ENCODE data around the gene CCDC170. TPM values are rescaled to one million over a fixed set of nuclear protein-coding genes. Genes with fewer than 3 reads are reported as not detected.

Gene CCDC170
- total RNA-seq, 1 donor from 2014 or later: not detected

DNA sequence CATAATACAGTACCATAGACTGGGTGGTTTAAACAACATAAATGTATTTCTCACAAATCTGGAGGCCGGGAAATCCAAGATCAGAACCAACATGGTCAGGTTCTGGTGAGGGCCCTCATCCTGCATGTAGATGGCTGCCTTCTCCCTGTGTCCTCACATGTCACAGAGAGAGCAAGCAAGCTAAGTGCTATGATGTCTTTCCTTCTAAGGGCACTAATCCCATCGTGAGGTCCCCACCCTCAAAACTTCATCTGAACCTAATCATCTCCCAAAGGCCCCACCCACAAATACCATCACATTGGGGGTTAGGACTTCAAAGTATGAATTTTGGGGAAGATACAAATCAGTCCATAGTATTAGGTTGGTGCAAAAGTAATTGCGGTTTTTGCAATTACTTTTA, 56.8 kb downstream of the CCDC170 start:
- Histone ChIP-seq H3K27me3 (ENCODE audit: control insufficient read depth, insufficient read depth, low read length) (no peaks in the 10 kb centered on the region), H3K4me3 (ENCODE audit: low read depth, low read length) (no peak overlapping the region), H3K36me3 (ENCODE audit: control insufficient read depth, insufficient read depth, low read length) (no peaks in the 10 kb centered on the region)
- no peak for DNase-seq (ENCODE audit: low read depth)
- TF ChIP-seq, protein P1, sequence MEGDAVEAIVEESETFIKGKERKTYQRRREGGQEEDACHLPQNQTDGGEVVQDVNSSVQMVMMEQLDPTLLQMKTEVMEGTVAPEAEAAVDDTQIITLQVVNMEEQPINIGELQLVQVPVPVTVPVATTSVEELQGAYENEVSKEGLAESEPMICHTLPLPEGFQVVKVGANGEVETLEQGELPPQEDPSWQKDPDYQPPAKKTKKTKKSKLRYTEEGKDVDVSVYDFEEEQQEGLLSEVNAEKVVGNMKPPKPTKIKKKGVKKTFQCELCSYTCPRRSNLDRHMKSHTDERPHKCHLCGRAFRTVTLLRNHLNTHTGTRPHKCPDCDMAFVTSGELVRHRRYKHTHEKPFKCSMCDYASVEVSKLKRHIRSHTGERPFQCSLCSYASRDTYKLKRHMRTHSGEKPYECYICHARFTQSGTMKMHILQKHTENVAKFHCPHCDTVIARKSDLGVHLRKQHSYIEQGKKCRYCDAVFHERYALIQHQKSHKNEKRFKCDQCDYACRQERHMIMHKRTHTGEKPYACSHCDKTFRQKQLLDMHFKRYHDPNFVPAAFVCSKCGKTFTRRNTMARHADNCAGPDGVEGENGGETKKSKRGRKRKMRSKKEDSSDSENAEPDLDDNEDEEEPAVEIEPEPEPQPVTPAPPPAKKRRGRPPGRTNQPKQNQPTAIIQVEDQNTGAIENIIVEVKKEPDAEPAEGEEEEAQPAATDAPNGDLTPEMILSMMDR (IDR thresholded peaks at IDR 0.05; ENCODE audit: insufficient read depth, low read length, poor library complexity, severe bottlenecking): no peak

DNA sequence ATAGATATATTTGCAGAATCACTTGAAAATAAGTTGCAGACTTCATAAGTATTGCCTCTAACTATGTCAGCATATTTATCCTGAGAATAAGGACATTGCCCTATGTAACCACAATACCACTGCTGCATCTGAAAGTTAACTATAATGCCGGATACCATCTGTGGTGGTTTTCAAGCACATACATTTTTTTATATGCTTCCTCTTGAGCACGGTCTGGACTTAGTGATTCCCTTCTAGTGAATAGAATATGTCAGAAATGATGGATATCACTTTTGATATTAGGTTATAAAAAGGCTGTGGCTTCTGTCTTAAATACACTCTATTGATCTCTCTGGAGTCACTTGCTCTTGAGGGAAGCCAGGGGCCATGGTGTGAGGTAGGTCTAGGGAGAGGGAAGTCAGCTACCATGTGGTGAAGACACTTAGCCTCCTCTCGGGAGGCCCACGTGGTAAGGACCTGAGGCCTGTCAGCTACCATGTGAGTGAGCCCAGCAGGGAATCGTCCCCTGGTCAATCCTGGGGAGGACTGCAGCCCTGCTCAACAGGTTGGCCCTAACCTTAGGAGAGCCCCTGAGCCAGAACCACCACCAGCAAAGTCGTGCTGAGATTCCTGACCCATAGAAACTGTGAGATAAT, 57.5 kb downstream of the CCDC170 start:
- TF ChIP-seq, protein P1 (IDR thresholded peaks at IDR 0.05; ENCODE audit: insufficient read depth, low read length, poor library complexity, severe bottlenecking): no peak
- DNase-seq (ENCODE audit: low read depth): no peak
- H3K36me3 ChIP-seq (ENCODE audit: control insufficient read depth, insufficient read depth, low read length): no peaks in the 10 kb centered on the region

GRCh38 chr6:151553416-151554165, 59.8 kb downstream of the CCDC170 start:
- H3K36me3 ChIP-seq (ENCODE audit: control insufficient read depth, insufficient read depth, low read length): no peaks in the 10 kb centered on the region
- no peaks in the 10 kb centered on the region for H3K27me3 ChIP-seq (ENCODE audit: control insufficient read depth, insufficient read depth, low read length)
- H3K4me3 ChIP-seq (ENCODE audit: low read depth, low read length): no peak overlapping the region
- no peak for DNase-seq (ENCODE audit: low read depth)
- TF ChIP-seq, protein P1 (IDR thresholded peaks at IDR 0.05; ENCODE audit: insufficient read depth, low read length, poor library complexity, severe bottlenecking): no peak

More for the DNA sequence above, 57.5 kb downstream of the CCDC170 start:
- no peak overlapping the region for H3K4me3 ChIP-seq (ENCODE audit: low read depth, low read length)
- H3K27me3 ChIP-seq (ENCODE audit: control insufficient read depth, insufficient read depth, low read length): no peaks in the 10 kb centered on the region

DNA sequence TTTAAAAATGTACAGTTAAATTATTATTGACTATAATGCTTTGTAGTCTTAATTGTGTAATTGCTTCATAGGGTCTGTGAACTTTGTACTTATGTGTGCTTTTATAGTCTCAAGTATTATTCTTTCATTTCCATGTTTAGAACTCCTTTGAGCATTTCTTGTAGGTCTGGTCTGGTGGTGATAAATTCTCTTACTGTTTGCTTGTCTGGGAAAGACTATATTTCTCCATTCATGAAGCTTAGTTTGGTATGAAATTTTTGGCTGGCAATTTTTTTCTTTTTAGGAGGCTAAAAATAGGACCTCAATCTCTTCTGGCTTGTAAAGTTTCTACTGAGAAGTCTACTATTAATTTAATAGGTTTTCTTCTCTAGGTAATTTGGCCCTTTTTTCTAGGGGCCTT, 67.4 kb downstream of the CCDC170 start:
- Histone ChIP-seq H3K4me3 (ENCODE audit: low read depth, low read length) (no peak overlapping the region), H3K27me3 (ENCODE audit: control insufficient read depth, insufficient read depth, low read length) (no peaks in the 10 kb centered on the region), H3K36me3 (ENCODE audit: control insufficient read depth, insufficient read depth, low read length) (no peaks in the 10 kb centered on the region)
- TF ChIP-seq, protein P1 (IDR thresholded peaks at IDR 0.05; ENCODE audit: insufficient read depth, low read length, poor library complexity, severe bottlenecking): no peak
- DNase-seq (ENCODE audit: low read depth): no peak

- Histone ChIP-seq H3K36me3 (ENCODE audit: control insufficient read depth, insufficient read depth, low read length) (no peaks in the 10 kb centered on the region), H3K4me3 (ENCODE audit: low read depth, low read length) (no peak overlapping the region), H3K27me3 (ENCODE audit: control insufficient read depth, insufficient read depth, low read length) (no peaks in the 10 kb centered on the region)
- DNase-seq (ENCODE audit: low read depth): no peak
- TF ChIP-seq, protein P1 (IDR thresholded peaks at IDR 0.05; ENCODE audit: insufficient read depth, low read length, poor library complexity, severe bottlenecking): no peak
These were observed 70.8 kb downstream of the CCDC170 start for GRCh38 chr6:151564654-151565053.
